PC-9 (cell line): ENCODE data around the gene UBALD2. TPM values are rescaled to one million over a fixed set of nuclear protein-coding genes. Genes with fewer than 3 reads are reported as not detected.

Experiments used
- BruUV-seq: library from RNA; stranded (reverse); fragments of 400-500 nt; replicated peaks from 2 replicates; lab custom pipeline; 2021; lab: Mats Ljungman, UMichigan
- CTCF ChIA-PET: fragments of 300-600 bp; sonication (Branson Sonifier 250); formaldehyde crosslinking; loops from one replicate; lab custom pipeline; 2022; ENCODE audit warnings: antibody characterized with exemption; lab: Charles Lee
- POLR2A ChIA-PET: fragments of 300-600 bp; sonication (Branson Sonifier 250); formaldehyde crosslinking; loops from one replicate; lab custom pipeline; 2022; ENCODE audit warnings: antibody characterized with exemption; ENCODE audit not compliant: unreplicated experiment; lab: Charles Lee
- DNase-seq, 2 experiments: peaks; one replicate each; pipeline versions ENCODE4 v3.0.0 to v3.0.0-alpha.2; 2015 to 2022; ENCODE audit warnings: mixed read lengths in 1 of 2
- H2AFZ ChIP-seq: fragments of 200-600 bp; sonication (generic); 2 replicates; pipeline ENCODE4 v1.8.1; 2017; ENCODE audit warnings: antibody characterized with exemption
- H3F3A ChIP-seq: fragments of 200-600 bp; sonication (generic); 2 replicates; pipeline ENCODE4 v1.8.1; 2017; ENCODE audit warnings: antibody characterized with exemption, mild to moderate bottlenecking, low read depth; ENCODE audit not compliant: insufficient read depth
- H3K27ac ChIP-seq: fragments of 200-600 bp; sonication (generic); 2 replicates; pipeline ENCODE4 v1.6.1; 2016; ENCODE audit warnings: mixed run types
- H3K27me3 ChIP-seq: fragments of 200-600 bp; sonication (generic); 2 replicates; pipeline ENCODE4 v1.6.1; 2016; ENCODE audit warnings: low read depth, mixed run types; ENCODE audit not compliant: insufficient read depth
- H3K36me3 ChIP-seq: fragments of 200-600 bp; sonication (generic); 2 replicates; pipeline ENCODE4 v1.6.1; 2016; ENCODE audit warnings: low read depth, mixed run types
- H3K4me1 ChIP-seq: fragments of 200-600 bp; sonication (generic); replicated peaks from 2 replicates; pipeline ENCODE4 v1.6.1; 2016; ENCODE audit warnings: mixed run types; ENCODE audit not compliant: insufficient read depth
- H3K4me2 ChIP-seq: fragments of 200-600 bp; sonication (generic); 2 replicates; pipeline ENCODE4 v1.6.1; 2017; ENCODE audit warnings: mixed run types
- H3K4me3 ChIP-seq: fragments of 200-600 bp; sonication (generic); 2 replicates; pipeline ENCODE4 v1.6.1; 2016; ENCODE audit warnings: mixed run types
- H3K79me2 ChIP-seq: fragments of 200-600 bp; sonication (generic); 2 replicates; pipeline ENCODE4 v1.6.1; 2017; ENCODE audit warnings: low read depth, mixed run types
- H3K9me2 ChIP-seq: fragments of 200-600 bp; sonication (generic); 2 replicates; pipeline ENCODE4 v1.8.1; 2017; ENCODE audit warnings: mild to moderate bottlenecking; ENCODE audit not compliant: insufficient read depth
- H3K9me3 ChIP-seq: fragments of 200-600 bp; sonication (generic); 2 replicates; pipeline ENCODE4 v1.8.1; 2016; ENCODE audit warnings: low read depth; ENCODE audit not compliant: insufficient read depth
- H4K20me1 ChIP-seq: fragments of 200-600 bp; sonication (generic); 2 replicates; pipeline ENCODE4 v1.8.1; 2017; ENCODE audit not compliant: insufficient read depth
- EZH2 ChIP-seq: fragments of 200-600 bp; sonication (generic); IDR thresholded peaks from 2 replicates; pipeline ENCODE4 v1.8.0; 2017; ENCODE audit warnings: antibody characterized with exemption, low read depth
- intact Hi-C: fragments of 100-400 bp; cut with micrococcal nuclease; formaldehyde crosslinking; loops from one replicate; pipeline ENCODE4 v1.10.0; 2022; ENCODE audit not compliant: unreplicated experiment
- total RNA-seq: library from RNA; stranded (reverse); gene quantifications from 2 replicates; pipeline ENCODE4 v1.2.3, GENCODE V29; 2021
- TF ChIP-seq, protein P1 (sequence below): fragments of 200-600 bp; sonication (generic); conservative IDR thresholded peaks from 2 replicates; pipeline ENCODE4 v1.6.1; 2017; ENCODE audit warnings: mixed run types, antibody characterized with exemption, mild to moderate bottlenecking, moderate library complexity

UBALD2 gene
- total RNA-seq, 1 experiment from 2014 or later = 134 TPM

DNA sequence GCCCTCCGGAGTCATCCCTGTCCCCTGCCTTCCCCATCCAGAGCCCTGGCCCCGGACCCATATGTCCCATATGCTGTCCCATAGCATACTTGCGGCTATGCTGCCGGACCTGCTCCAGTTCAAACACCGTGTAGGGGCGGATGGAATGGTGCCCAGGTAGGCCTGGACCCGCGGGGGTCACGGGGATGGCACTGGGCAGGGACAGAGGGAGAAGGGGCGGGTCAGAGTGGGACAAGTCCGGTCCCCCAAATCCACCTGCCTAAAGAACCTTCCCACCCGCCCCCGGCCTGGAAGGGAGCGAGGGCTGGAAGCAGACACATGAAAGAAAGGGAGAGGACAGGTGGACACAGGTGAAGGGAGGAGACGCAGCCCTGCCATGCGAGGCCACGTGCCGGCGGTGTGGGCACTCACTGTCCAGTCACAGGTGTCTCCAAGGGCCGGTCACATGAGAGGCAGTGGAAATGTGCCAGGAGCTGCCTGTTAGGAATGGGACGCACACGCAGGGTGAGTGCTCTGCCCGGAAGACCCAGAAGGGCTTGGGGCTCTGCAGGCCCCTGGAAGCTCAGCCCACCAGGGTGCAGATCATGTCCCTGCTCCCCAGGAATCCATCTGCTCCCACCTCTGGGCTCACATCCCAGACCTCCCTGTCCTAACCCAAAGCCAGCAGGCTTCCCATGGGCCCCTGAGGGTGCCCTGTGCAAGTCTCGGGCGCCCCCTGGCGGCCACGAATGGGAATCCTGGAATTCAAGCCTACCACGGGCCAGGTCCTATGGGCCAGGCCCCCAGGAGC is 14.0 kb downstream of the UBALD2 start:
- H3K36me3 ChIP-seq = no peaks in the 10 kb centered on the region
- intact Hi-C loops = loop anchor here (1.0 to 10.0 kb wide), 5 partner anchors 97 to 504 kb away; partner anchors contain the start of gene MRPL38
- H3K4me3 ChIP-seq = no peak overlapping the region
- H4K20me1 ChIP-seq = no peaks in the 10 kb centered on the region
- ChIA-PET CTCF (interaction anchor here (0.5 to 1.3 kb wide), 13 partner anchors 15 to 280 kb away, joined by 3 to 5 read pairs (median 3); no protein-coding TSS in a partner anchor), POLR2A (interaction anchor here (0.6 kb wide), 1 partner anchor 301 kb away, joined by 5 read pairs; no protein-coding TSS in a partner anchor)
- no peaks in the 10 kb centered on the region for H3K9me3 ChIP-seq
- H3K4me1 ChIP-seq = peaks cover 15% of the 10 kb centered on the region
- H3K79me2 ChIP-seq = no peaks in the 10 kb centered on the region
- peak; percentile 47 to 83 for DNase-seq
- no peaks in the 10 kb centered on the region for H3K27me3 ChIP-seq
- BruUV-seq = no TSS peak
- no peak for TF ChIP-seq EZH2
- TF ChIP-seq, protein P1, sequence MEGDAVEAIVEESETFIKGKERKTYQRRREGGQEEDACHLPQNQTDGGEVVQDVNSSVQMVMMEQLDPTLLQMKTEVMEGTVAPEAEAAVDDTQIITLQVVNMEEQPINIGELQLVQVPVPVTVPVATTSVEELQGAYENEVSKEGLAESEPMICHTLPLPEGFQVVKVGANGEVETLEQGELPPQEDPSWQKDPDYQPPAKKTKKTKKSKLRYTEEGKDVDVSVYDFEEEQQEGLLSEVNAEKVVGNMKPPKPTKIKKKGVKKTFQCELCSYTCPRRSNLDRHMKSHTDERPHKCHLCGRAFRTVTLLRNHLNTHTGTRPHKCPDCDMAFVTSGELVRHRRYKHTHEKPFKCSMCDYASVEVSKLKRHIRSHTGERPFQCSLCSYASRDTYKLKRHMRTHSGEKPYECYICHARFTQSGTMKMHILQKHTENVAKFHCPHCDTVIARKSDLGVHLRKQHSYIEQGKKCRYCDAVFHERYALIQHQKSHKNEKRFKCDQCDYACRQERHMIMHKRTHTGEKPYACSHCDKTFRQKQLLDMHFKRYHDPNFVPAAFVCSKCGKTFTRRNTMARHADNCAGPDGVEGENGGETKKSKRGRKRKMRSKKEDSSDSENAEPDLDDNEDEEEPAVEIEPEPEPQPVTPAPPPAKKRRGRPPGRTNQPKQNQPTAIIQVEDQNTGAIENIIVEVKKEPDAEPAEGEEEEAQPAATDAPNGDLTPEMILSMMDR = peak; percentile 94
- no peaks in the 10 kb centered on the region for H3K9me2 ChIP-seq
- no peak overlapping the region for H2AFZ ChIP-seq
- peaks cover 4% of the 10 kb centered on the region for H3F3A ChIP-seq
- no peak overlapping the region for H3K4me2 ChIP-seq
- no peak overlapping the region for H3K27ac ChIP-seq

DNA sequence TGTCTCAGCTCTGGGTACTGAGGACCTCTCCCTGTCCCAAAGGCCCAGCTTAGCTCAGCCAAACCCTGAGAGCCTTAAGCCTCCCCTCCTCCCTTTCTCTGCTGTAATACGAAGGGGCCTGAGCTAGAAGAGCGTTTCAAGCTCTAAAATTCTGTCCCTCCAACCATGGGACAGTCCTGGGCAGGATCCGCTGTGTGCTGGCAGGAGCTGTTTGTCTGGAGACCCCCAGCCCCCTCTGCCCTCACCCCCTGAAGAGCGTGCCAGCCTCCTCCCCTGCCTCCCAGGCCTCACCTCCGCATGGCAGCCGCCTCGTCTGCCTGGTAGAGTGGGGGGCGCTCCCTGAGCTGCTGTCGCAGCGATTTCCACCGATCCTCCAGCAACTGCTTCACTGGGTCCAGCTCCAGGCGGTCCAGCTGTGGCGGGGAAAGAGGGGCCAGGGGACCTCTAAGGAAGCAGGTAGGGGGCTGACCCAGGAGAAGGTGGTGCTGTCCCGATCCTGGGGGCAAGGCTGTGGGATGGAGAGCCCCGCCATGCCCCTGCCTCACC is 14.7 kb downstream of the UBALD2 start:
- no peaks in the 10 kb centered on the region for H3K9me2 ChIP-seq
- ChIA-PET CTCF (interaction anchor here (0.5 to 1.3 kb wide), 14 partner anchors 15 to 160 kb away, joined by 3 to 18 read pairs (median 4); no protein-coding TSS in a partner anchor), POLR2A (interaction anchor here (0.6 kb wide), 1 partner anchor 302 kb away, joined by 5 read pairs; no protein-coding TSS in a partner anchor)
- H3K9me3 ChIP-seq = no peaks in the 10 kb centered on the region
- peaks cover 15% of the 10 kb centered on the region for H3K4me1 ChIP-seq
- no peak overlapping the region for H3K4me3 ChIP-seq
- no TSS peak for BruUV-seq
- no peak for TF ChIP-seq EZH2
- TF ChIP-seq, protein P1 = 0 out of 2 replicates have a peak, but pooled peaks have one; percentile 0
- intact Hi-C loops = loop anchor here (1.0 to 10.0 kb wide), 5 partner anchors 98 to 505 kb away; partner anchors contain the start of gene MRPL38
- H3K27me3 ChIP-seq = no peaks in the 10 kb centered on the region
- no peak overlapping the region for H3K4me2 ChIP-seq
- H3K36me3 ChIP-seq = no peaks in the 10 kb centered on the region
- no peak overlapping the region for H3K27ac ChIP-seq
- no peak overlapping the region for H2AFZ ChIP-seq
- no peaks in the 10 kb centered on the region for H3K79me2 ChIP-seq
- no peaks in the 10 kb centered on the region for H4K20me1 ChIP-seq
- H3F3A ChIP-seq = peaks cover 4% of the 10 kb centered on the region
- DNase-seq = no peak

DNA sequence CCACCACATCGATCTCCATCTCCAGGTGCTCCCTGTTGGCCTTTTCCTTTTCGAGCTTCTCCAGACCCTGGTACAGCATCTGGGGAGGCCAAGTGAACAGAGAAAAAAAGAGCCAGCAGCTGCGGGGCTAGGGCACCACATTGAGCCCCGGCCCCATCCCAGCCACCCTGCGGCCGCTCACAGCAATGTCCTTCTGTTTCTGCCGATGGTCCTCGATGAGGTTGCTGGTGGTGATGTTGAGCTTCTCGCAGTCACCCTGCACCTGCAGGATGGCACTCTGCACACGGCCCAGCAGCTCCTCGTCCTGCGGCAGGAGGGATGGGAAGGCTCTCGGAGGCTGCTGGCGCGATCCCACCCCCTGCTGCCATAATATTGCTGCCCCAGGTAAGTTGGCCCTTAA is 15.5 kb downstream of the UBALD2 start:
- Histone ChIP-seq H3K27ac (no peak overlapping the region), H3K4me3 (no peak overlapping the region), H4K20me1 (no peaks in the 10 kb centered on the region), H2AFZ (no peak overlapping the region), H3K9me2 (no peaks in the 10 kb centered on the region), H3K9me3 (no peaks in the 10 kb centered on the region), H3F3A (peaks cover 4% of the 10 kb centered on the region), H3K27me3 (no peaks in the 10 kb centered on the region), H3K79me2 (no peaks in the 10 kb centered on the region), H3K4me1 (peaks cover 15% of the 10 kb centered on the region), H3K4me2 (no peak overlapping the region), H3K36me3 (no peaks in the 10 kb centered on the region)
- intact Hi-C loops = no loop called here
- POLR2A ChIA-PET = no interaction called here
- TF ChIP-seq, protein P1 = no peak
- no peak for TF ChIP-seq EZH2
- no TSS peak for BruUV-seq
- CTCF ChIA-PET = interaction anchor here (0.8 kb wide), 1 partner anchor 46 kb away, joined by 3 read pairs; no protein-coding TSS in a partner anchor
- no peak for DNase-seq
